IMR-90 (cell line): ENCODE data around the gene TMEM208. TPM values are rescaled to one million over a fixed set of nuclear protein-coding genes. Genes with fewer than 3 reads are reported as not detected.

Source experiments
- ATAC-seq: fragments of 200-7000 bp; cut with Tn5 transposase; 2 replicates; pipeline ENCODE4 v1.9.1; 2020; ENCODE audit warnings: low read depth, mild to moderate bottlenecking, moderate library complexity
- BruUV-seq: library from RNA; stranded (reverse); fragments of 400-500 nt; replicated peaks from 2 replicates; lab custom pipeline; 2021; lab: Mats Ljungman, UMichigan
- CTCF ChIA-PET: fragments of 300-600 bp; formaldehyde crosslinking; extraction: SDS; loops from one replicate; lab custom pipeline; 2021; ENCODE audit warnings: antibody characterized with exemption; lab: Yijun Ruan, JAX
- POLR2A ChIA-PET: fragments of 300-600 bp; sonication (Branson Sonifier 250); formaldehyde crosslinking; loops from one replicate; lab custom pipeline; 2022; ENCODE audit warnings: antibody characterized with exemption; ENCODE audit not compliant: unreplicated experiment; lab: Charles Lee
- DNase-seq: peaks from one replicate; pipeline ENCODE4 v3.0.0; 2013
- H2AFZ ChIP-seq: replicated peaks from 2 replicates; pipeline ENCODE3; 2013; ENCODE audit warnings: low read length, mild to moderate bottlenecking; ENCODE audit not compliant: poor library complexity
- H2AK5ac ChIP-seq: 2 replicates; pipeline ENCODE4 v1.6.1; 2013; ENCODE audit warnings: low read depth, low read length, inconsistent platforms
- H2AK9ac ChIP-seq: replicated peaks from 2 replicates; pipeline ENCODE3; 2013; ENCODE audit warnings: mild to moderate bottlenecking, low read depth, low read length, moderate library complexity; ENCODE audit not compliant: poor library complexity
- H2BK120ac ChIP-seq: 2 replicates; pipeline ENCODE4 v1.6.1; 2013; ENCODE audit warnings: low read depth, low read length, inconsistent platforms
- H2BK15ac ChIP-seq: 3 replicates; pipeline ENCODE4 v1.6.1; 2013; ENCODE audit warnings: low read depth, low read length, inconsistent platforms
- H2BK20ac ChIP-seq: 2 replicates; pipeline ENCODE4 v1.6.1; 2013; ENCODE audit warnings: low read depth, mild to moderate bottlenecking, inconsistent platforms, low read length, moderate library complexity
- H2BK5ac ChIP-seq: 2 replicates; pipeline ENCODE4 v1.6.1; 2013; ENCODE audit warnings: mild to moderate bottlenecking, low read depth, low read length, inconsistent platforms; ENCODE audit not compliant: poor library complexity, severe bottlenecking
- H3K14ac ChIP-seq: replicated peaks from 2 replicates; pipeline ENCODE4 v1.6.1; 2013; ENCODE audit warnings: low read depth, low read length, inconsistent platforms
- H3K18ac ChIP-seq: 2 replicates; pipeline ENCODE4 v1.6.1; 2013; ENCODE audit warnings: low read depth, low read length, control low read depth
- H3K23ac ChIP-seq: 2 replicates; pipeline ENCODE4 v1.6.1; 2013; ENCODE audit warnings: low read depth, low read length, inconsistent platforms
- H3K27ac ChIP-seq: 2 replicates; pipeline ENCODE4 v1.5.1; 2013; ENCODE audit warnings: mild to moderate bottlenecking, control low read depth, low read length; ENCODE audit not compliant: insufficient read depth
- H3K27me3 ChIP-seq: 2 replicates; pipeline ENCODE4 v1.6.1; 2013; ENCODE audit warnings: low read length; ENCODE audit not compliant: control insufficient read depth, insufficient read depth
- H3K36me3 ChIP-seq: 2 replicates; pipeline ENCODE4 v1.6.1; 2013; ENCODE audit warnings: low read length, mixed read lengths; ENCODE audit not compliant: control insufficient read depth, insufficient read depth
- H3K4ac ChIP-seq: 2 replicates; pipeline ENCODE4 v1.6.1; 2013; ENCODE audit warnings: low read depth, low read length, inconsistent platforms
- H3K4me1 ChIP-seq: 2 replicates; pipeline ENCODE4 v1.6.1; 2013; ENCODE audit warnings: low read length, mixed read lengths; ENCODE audit not compliant: control insufficient read depth, insufficient read depth
- H3K4me2 ChIP-seq: 2 replicates; pipeline ENCODE4 v1.6.1; 2013; ENCODE audit warnings: low read depth, mild to moderate bottlenecking, control low read depth, low read length, moderate library complexity
- H3K4me3 ChIP-seq: 2 replicates; pipeline ENCODE4 v1.5.1; 2013; ENCODE audit warnings: low read depth, mild to moderate bottlenecking, control low read depth, low read length, moderate library complexity; ENCODE audit not compliant: insufficient read depth
- H3K56ac ChIP-seq: 2 replicates; pipeline ENCODE4 v1.6.1; 2013; ENCODE audit warnings: low read length, inconsistent platforms; ENCODE audit not compliant: insufficient read depth; ENCODE audit errors: extremely low read depth
- H3K79me1 ChIP-seq, 2 experiments: 2 replicates each; pipeline ENCODE4 v1.6.1; 2013; ENCODE audit warnings: low read length in 2 of 2, inconsistent platforms in 1 of 2, low read depth in 1 of 2
- H3K9ac ChIP-seq: 2 replicates; pipeline ENCODE4 v1.6.1; 2013; ENCODE audit warnings: low read depth, low read length, control low read depth
- H3K9me1 ChIP-seq: 2 replicates; pipeline ENCODE4 v1.6.1; 2013; ENCODE audit warnings: low read length, inconsistent platforms; ENCODE audit not compliant: insufficient read depth
- H3K9me3 ChIP-seq: 2 replicates; pipeline ENCODE4 v1.6.1; 2013; ENCODE audit warnings: low read length; ENCODE audit not compliant: control insufficient read depth, insufficient read depth
- H4K20me1 ChIP-seq: 2 replicates; pipeline ENCODE4 v1.6.1; 2013; ENCODE audit warnings: low read length, inconsistent platforms; ENCODE audit not compliant: insufficient read depth
- H4K5ac ChIP-seq: 2 replicates; pipeline ENCODE4 v1.6.1; 2013; ENCODE audit warnings: mild to moderate bottlenecking, low read depth, low read length, control low read depth
- H4K8ac ChIP-seq, 2 experiments: 2 replicates each; pipeline ENCODE4 v1.6.1; 2013; ENCODE audit warnings: low read depth in 2 of 2, low read length in 2 of 2, control low read depth in 1 of 2, inconsistent platforms in 1 of 2
- H4K91ac ChIP-seq: 2 replicates; pipeline ENCODE4 v1.6.1; 2013; ENCODE audit warnings: low read depth, low read length, inconsistent platforms; ENCODE audit not compliant: insufficient read depth
- CEBPB ChIP-seq: IDR thresholded peaks from 2 replicates; pipeline ENCODE4 v1.6.1; 2012; ENCODE audit warnings: low read depth, low read length, improper control_type of control experiment
- USF2 ChIP-seq: fragments of 150-350 bp; IDR thresholded peaks from 2 replicates; pipeline ENCODE4 v1.6.1; 2017; ENCODE audit warnings: mild to moderate bottlenecking, antibody characterized with exemption, low read length, low read depth
- WGBS, 2 experiments: methylation state at CpG; one replicate each; pipeline versions ENCODE4 v1.1.5 to v1.1.7; 2013; ENCODE audit warnings: missing lambda C conversion rate in 2 of 2; ENCODE audit not compliant: insufficient read length in 1 of 2; ENCODE audit errors: extremely low coverage in 2 of 2; 5-methylcytosine and 5-hydroxymethylcytosine counted together
- dilution Hi-C: fragments of 300-500 bp; cut with HindIII; formaldehyde crosslinking; loops from one replicate; pipeline ENCODE4 v1.14.3; 2018; ENCODE audit warnings: low sequenced_read_pairs; ENCODE audit not compliant: unreplicated experiment
- in situ Hi-C: fragments of 300-500 bp; cut with MboI; formaldehyde crosslinking; loops from 3 replicates; pipeline ENCODE4 v1.14.3; 2019; ENCODE audit warnings: low sequenced_read_pairs, inconsistent platforms, mixed read lengths
- intact Hi-C: fragments of 100-400 bp; cut with micrococcal nuclease; formaldehyde crosslinking; loops from 2 replicates; pipeline ENCODE4 v1.10.0; 2022
- polyA plus RNA-seq, 3 experiments: library from polyadenylated mRNA; depleted of rRNA; stranded (reverse); fragments of >200 nt; gene quantifications; 2 replicates each; pipeline ENCODE4 v1.2.3, GENCODE V29; 2012; ENCODE audit warnings: low replicate concordance in 1 of 3
- total RNA-seq: library from RNA; depleted of rRNA; stranded (reverse); fragments of >200 nt; gene quantifications from 2 replicates; pipeline ENCODE4 v1.2.3, GENCODE V29; 2012

The TMEM208 gene
- total and polyA plus RNA-seq, 2 of the 4 experiments (the other 2 are of a cell fraction), result 65.6 to 66.5 TPM

DNA sequence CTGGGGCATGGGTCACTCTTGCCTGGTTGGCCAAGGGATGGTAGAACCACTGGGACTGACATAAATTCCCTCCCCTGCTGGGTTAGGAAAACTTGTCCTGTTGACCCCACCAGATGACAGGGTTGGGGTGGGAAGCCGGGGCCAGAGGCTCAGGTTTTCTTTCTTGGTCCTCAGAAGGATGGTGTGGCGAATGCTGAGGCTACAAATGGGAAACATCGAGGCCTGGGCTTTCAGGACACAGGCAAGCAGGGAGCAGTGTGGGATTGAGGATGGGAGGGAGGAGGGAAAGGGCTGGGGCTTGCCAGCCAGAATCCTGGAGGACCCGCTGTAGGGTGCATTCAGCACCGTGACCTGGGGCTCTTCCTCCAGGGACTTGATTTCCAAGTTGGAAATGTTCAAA, 37.9 kb downstream of the TMEM208 start:
- Histone ChIP-seq H3K4me2 (no peak overlapping the region), H3K18ac (no peak overlapping the region), H4K5ac (no peak overlapping the region), H2BK120ac (no peak overlapping the region), H3K4me1 (peaks cover 9% of the 10 kb centered on the region), H3K9me3 (no peaks in the 10 kb centered on the region), H2BK5ac (no peak overlapping the region), H2AK5ac (no peak overlapping the region), H3K23ac (no peak overlapping the region), H2BK20ac (no peak overlapping the region), H3K14ac (no peak overlapping the region), H4K91ac (no peak overlapping the region), H3K27me3 (no peaks in the 10 kb centered on the region), H3K56ac (no peak overlapping the region), H4K8ac (no peak overlapping the region), H2AFZ (no peak overlapping the region), H2BK15ac (no peak overlapping the region), H3K9ac (no peak overlapping the region), H2AK9ac (no peak overlapping the region), H3K4ac (0 out of 2 replicates have a peak overlapping the region, but pooled peaks have one; percentile 13), H3K9me1 (peaks cover 10% of the 10 kb centered on the region; the same call in 1 of the 2 replicates), H3K27ac (no peak overlapping the region), H4K20me1 (no peaks in the 10 kb centered on the region), H3K4me3 (no peak overlapping the region), H3K79me1 (no peaks in the 10 kb centered on the region; a peak in 1 of 4 replicates), H3K36me3 (no peaks in the 10 kb centered on the region)
- ChIA-PET POLR2A (no interaction called here), CTCF (interaction anchor here (0.6 to 1.1 kb wide), 2 partner anchors 73 to 74 kb away, joined by 4 read pairs; no protein-coding TSS in a partner anchor)
- in situ Hi-C loops, result no loop called here
- no peak for ATAC-seq
- 71% methylated on average over 3 of the region's 5 CpGs; no CpG with 5 or more reads in 1 of the 2 experiments for WGBS, 2 experiments
- dilution Hi-C loops, result no loop called here
- no peak for DNase-seq
- intact Hi-C loops, result loop anchor here (5.0 kb wide), 1 partner anchor 162 kb away; no protein-coding TSS in a partner anchor
- TF ChIP-seq USF2 (no peak), CEBPB (no peak)
- BruUV-seq, result no TSS peak
